ENCODE results near the gene OR13C3. TPM values are rescaled to one million over a fixed set of nuclear protein-coding genes. Genes with fewer than 3 reads are reported as not detected.
"Not testable (repeated sequence)": the region's sequence is repeated elsewhere in the genome, so short reads cannot be mapped to it uniquely, and the experiment has no call there.

Gene OR13C3
- total RNA-seq, 4 donors from 2014 or later: not detected

GRCh38 chr9:104553261-104553660 is 16.6 kb upstream of the OR13C3 start:
- Histone ChIP-seq H3K9me3 (no peaks in the 10 kb centered on the region), H3K4me3 (no peak overlapping the region), H3K4me1 (no peaks in the 10 kb centered on the region), H3K27ac (no peak overlapping the region), H3K27me3 (no peaks in the 10 kb centered on the region), H3K36me3 (no peaks in the 10 kb centered on the region)
- intact Hi-C loops (cut with DNase I; ENCODE audit: low total_unique reads): no loop called here
- ATAC-seq: no peak
- in situ Hi-C loops (cut with MboI; ENCODE audit: low sequenced_read_pairs in 4 of 4): no loop called here
- DNase-seq: no peak
- no peak for TF ChIP-seq POLR2A (IDR thresholded peaks at IDR 0.05)
- TF ChIP-seq, protein P1, sequence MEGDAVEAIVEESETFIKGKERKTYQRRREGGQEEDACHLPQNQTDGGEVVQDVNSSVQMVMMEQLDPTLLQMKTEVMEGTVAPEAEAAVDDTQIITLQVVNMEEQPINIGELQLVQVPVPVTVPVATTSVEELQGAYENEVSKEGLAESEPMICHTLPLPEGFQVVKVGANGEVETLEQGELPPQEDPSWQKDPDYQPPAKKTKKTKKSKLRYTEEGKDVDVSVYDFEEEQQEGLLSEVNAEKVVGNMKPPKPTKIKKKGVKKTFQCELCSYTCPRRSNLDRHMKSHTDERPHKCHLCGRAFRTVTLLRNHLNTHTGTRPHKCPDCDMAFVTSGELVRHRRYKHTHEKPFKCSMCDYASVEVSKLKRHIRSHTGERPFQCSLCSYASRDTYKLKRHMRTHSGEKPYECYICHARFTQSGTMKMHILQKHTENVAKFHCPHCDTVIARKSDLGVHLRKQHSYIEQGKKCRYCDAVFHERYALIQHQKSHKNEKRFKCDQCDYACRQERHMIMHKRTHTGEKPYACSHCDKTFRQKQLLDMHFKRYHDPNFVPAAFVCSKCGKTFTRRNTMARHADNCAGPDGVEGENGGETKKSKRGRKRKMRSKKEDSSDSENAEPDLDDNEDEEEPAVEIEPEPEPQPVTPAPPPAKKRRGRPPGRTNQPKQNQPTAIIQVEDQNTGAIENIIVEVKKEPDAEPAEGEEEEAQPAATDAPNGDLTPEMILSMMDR (IDR thresholded peaks at IDR 0.05 in 4 of 5, conservative IDR thresholded peaks at IDR 0.05 in 1 of 5): no peak

GRCh38 chr9:104544644-104545043 is 8.0 kb upstream of the OR13C3 start:
- TF ChIP-seq POLR2A (IDR thresholded peaks at IDR 0.05): no peak
- no peak for DNase-seq
- Histone ChIP-seq H3K4me1 (no peaks in the 10 kb centered on the region), H3K9me3 (no peaks in the 10 kb centered on the region), H3K27me3 (no peaks in the 10 kb centered on the region), H3K4me3 (no peak overlapping the region), H3K27ac (no peak overlapping the region), H3K36me3 (no peaks in the 10 kb centered on the region)
- intact Hi-C loops (cut with DNase I; ENCODE audit: low total_unique reads) (no loop called here), in situ Hi-C loops (cut with MboI; ENCODE audit: low sequenced_read_pairs in 4 of 4) (no loop called here)
- no peak for ATAC-seq

DNA sequence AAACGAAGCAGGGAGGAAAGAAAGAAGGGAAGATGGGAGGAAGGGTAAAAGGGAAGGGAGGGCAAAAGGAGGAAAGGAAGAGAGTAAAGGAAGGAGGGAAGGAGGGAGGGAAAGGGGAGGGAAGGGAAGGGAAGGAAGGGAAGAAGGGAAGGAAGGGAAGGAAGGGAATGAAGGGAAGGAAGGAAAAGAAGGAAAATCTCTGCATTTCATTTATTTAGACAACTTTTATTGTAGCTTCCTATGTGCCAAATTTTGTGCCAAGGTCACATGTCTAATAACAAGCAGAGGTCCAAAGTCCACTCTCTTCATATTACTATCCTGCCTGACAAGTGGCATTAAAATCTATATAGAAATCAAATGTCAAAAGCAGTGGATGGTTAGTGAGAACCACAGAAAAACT is 2.6 kb upstream of the OR13C3 start:
- DNase-seq: no peak
- intact Hi-C loops (cut with DNase I; ENCODE audit: low total_unique reads): no loop called here
- Histone ChIP-seq H3K27me3 (no peaks in the 10 kb centered on the region), H3K36me3 (no peaks in the 10 kb centered on the region), H3K4me3 (no peak overlapping the region), H3K27ac (no peak overlapping the region), H3K9me3 (no peaks in the 10 kb centered on the region), H3K4me1 (no peaks in the 10 kb centered on the region)
- in situ Hi-C loops (cut with MboI; ENCODE audit: low sequenced_read_pairs in 4 of 4): loop anchor here in 1 of 4 donors (10.0 kb wide), 1 partner anchor 64 kb away; no protein-coding TSS in a partner anchor
- TF ChIP-seq, protein P1 (IDR thresholded peaks at IDR 0.05 in 4 of 5, conservative IDR thresholded peaks at IDR 0.05 in 1 of 5): no peak
- TF ChIP-seq POLR2A (IDR thresholded peaks at IDR 0.05): no peak
- no peak for ATAC-seq

DNA sequence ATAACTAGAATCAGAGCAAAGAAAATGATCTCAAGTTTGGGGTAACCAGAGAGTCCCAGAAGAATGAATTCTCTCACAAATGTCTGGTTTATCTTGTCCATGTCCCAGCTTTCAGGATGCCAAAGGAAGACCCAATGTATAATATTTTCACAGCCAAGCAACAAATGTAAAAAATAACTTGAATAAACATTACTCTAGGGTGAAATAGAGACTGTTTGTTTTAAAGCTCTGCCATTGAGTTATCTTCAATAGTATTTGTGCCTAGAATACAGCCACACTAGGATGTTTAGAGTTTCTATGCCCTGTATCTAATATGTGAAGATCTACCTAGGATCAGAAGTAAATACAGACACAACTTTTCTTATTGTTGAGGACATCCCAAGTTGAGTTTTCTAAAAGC is 9.5 kb downstream of the OR13C3 start, which contains the start of gene OR13C4:
Gene OR13C4 (minus strand): TSS at position 101 of the 400 bp plus-strand sequence. CDS start 0 bp downstream, at position 101.
- H3K27me3 ChIP-seq: no peaks in the 10 kb centered on the region
- no peaks in the 10 kb centered on the region for H3K36me3 ChIP-seq
- H3K4me1 ChIP-seq: no peaks in the 10 kb centered on the region
- no peak within 1 kb of the TSS for H3K4me3 ChIP-seq
- in situ Hi-C loops (cut with MboI; ENCODE audit: low sequenced_read_pairs in 4 of 4): no loop called here
- TF ChIP-seq, protein P1 (IDR thresholded peaks at IDR 0.05 in 4 of 5, conservative IDR thresholded peaks at IDR 0.05 in 1 of 5): no peak
- no peak for TF ChIP-seq POLR2A (IDR thresholded peaks at IDR 0.05)
- ATAC-seq (no peak), DNase-seq (no peak)
- intact Hi-C loops (cut with DNase I; ENCODE audit: low total_unique reads): no loop called here
- H3K9me3 ChIP-seq: no peaks in the 10 kb centered on the region
- H3K27ac ChIP-seq: no peak within 1 kb of the TSS

GRCh38 chr9:104520241-104520640 is 16.4 kb downstream of the OR13C3 start:
- in situ Hi-C loops (cut with MboI; ENCODE audit: low sequenced_read_pairs in 4 of 4); H3K27me3 ChIP-seq; intact Hi-C loops (cut with DNase I; ENCODE audit: low total_unique reads); H3K27ac ChIP-seq; ATAC-seq; H3K4me3 ChIP-seq; H3K36me3 ChIP-seq; DNase-seq; H3K9me3 ChIP-seq; H3K4me1 ChIP-seq: not testable (repeated sequence)

DNA sequence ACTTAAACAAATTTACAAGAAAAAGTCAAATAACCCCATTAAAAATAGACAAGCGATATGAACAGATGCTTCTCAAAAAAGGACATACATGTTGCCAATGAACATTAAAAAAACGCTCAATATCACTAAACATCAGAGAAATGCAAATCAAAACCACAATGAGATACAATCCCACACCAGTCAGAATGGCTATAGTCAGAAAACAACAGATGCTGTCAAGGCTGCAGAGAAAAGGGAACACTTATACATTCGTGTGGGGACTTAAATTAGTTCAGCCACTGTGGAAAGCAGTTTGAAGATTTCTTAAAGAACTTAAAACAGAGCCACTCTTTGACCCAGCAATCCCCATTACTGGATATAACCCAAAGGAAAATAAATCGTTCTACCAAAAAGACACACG is 21.8 kb downstream of the OR13C3 start:
- no peaks in the 10 kb centered on the region for H3K36me3 ChIP-seq
- no peaks in the 10 kb centered on the region for H3K9me3 ChIP-seq
- H3K4me1 ChIP-seq: no peaks in the 10 kb centered on the region
- intact Hi-C loops (cut with DNase I; ENCODE audit: low total_unique reads) (no loop called here), in situ Hi-C loops (cut with MboI; ENCODE audit: low sequenced_read_pairs in 4 of 4) (no loop called here)
- no peak overlapping the region for H3K27ac ChIP-seq
- no peak for DNase-seq
- no peak for TF ChIP-seq POLR2A (IDR thresholded peaks at IDR 0.05)
- TF ChIP-seq, protein P1 (IDR thresholded peaks at IDR 0.05 in 4 of 5, conservative IDR thresholded peaks at IDR 0.05 in 1 of 5): no peak
- H3K27me3 ChIP-seq: no peaks in the 10 kb centered on the region
- no peak overlapping the region for H3K4me3 ChIP-seq
- no peak for ATAC-seq
